Uterus (tissue), 2 donors: ENCODE measurements around the gene FZD4.

Experiments used
- CTCF ChIP-seq, 4 experiments: fragments of 200-600 bp in 2 of 4; fragments of 450-650 bp in 2 of 4; sonication (generic) in 2 of 4; IDR thresholded peaks; one replicate each; pipeline ENCODE4 v1.5.1; 2016 to 2019; ENCODE audit warnings: antibody characterized with exemption in 4 of 4, mild to moderate bottlenecking in 2 of 4, moderate library complexity in 1 of 4
- POLR2A ChIP-seq, 2 donors: fragments of 450-650 bp; IDR thresholded peaks; one replicate each; pipeline ENCODE4 v1.6.1; 2016; ENCODE audit warnings: antibody characterized with exemption in 2 of 2, mild to moderate bottlenecking in 1 of 2, moderate library complexity in 1 of 2

- TF ChIP-seq CTCF (IDR thresholded peaks at IDR 0.05), result no peak
- TF ChIP-seq POLR2A (IDR thresholded peaks at IDR 0.05), result no peak
Measured at GRCh38 chr11:86972734-86973133, 17.5 kb upstream of the FZD4 start.
